K562 (cell line): ENCODE data around the gene MRNIP. TPM values are rescaled to one million over a fixed set of nuclear protein-coding genes. Genes with fewer than 3 reads are reported as not detected.
A peak's percentile ranks its signal among the peaks of the same experiment; 100 is the strongest.

ENCODE experiments used
- ATAC-seq: fragments of 200-7000 bp; cut with Tn5 transposase; 3 replicates; pipeline ENCODE4 v1.9.1; 2020; ENCODE audit warnings: moderate library complexity
- BruUV-seq: library from RNA; stranded (reverse); fragments of 400-500 nt; replicated peaks from 2 replicates; lab custom pipeline; 2021; lab: Mats Ljungman, UMichigan
- CTCF ChIA-PET: fragments of 300-600 bp; formaldehyde crosslinking; extraction: SDS; loops from one replicate; lab custom pipeline; 2021; ENCODE audit warnings: low intra/inter-chr PET ratio; lab: Yijun Ruan, JAX
- POLR2A ChIA-PET: fragments of 300-600, 350-650 bp; sonication (Branson Sonifier 250); formaldehyde crosslinking; extraction: SDS; loops from one replicate; lab custom pipeline; 2021; ENCODE audit warnings: antibody characterized with exemption, inconsistent platforms; lab: Yijun Ruan, JAX
- DNase-seq, 4 experiments: peaks; one replicate each; pipeline versions ENCODE4 v3.0.0 to v3.0.0-alpha.2; 2011 to 2018; ENCODE audit warnings: low spot score in 3 of 4, mixed read lengths in 3 of 4; ENCODE audit errors: extremely low read depth in 1 of 4
- FAIRE-seq: peaks from 2 replicates; lab custom pipeline; 2011; peaks lifted over from hg19 to GRCh38; lab: Jason Lieb, UNC
- H2AFZ ChIP-seq: 2 replicates; pipeline ENCODE4 v1.6.0; 2011; ENCODE audit warnings: low read depth, low read length, control low read depth, inconsistent platforms
- H3K27ac ChIP-seq: fragments of 200-600 bp; 3 replicates; pipeline ENCODE4 v1.8.0; 2011; ENCODE audit warnings: low read depth, mild to moderate bottlenecking, control low read depth, inconsistent platforms, low read length, moderate library complexity, mixed read lengths; ENCODE audit errors: extremely low read depth
- H3K27me3 ChIP-seq, 2 experiments: fragments of 300-600 bp in 1 of 2; 2 replicates in 1 of 2; 3 replicates in 1 of 2; pipeline versions ENCODE4 v1.6.0 to v1.8.0; 2011; ENCODE audit warnings: inconsistent platforms in 2 of 2, low read length in 2 of 2, mild to moderate bottlenecking in 1 of 2, mixed read lengths in 1 of 2, moderate library complexity in 1 of 2; ENCODE audit not compliant: control insufficient read depth in 2 of 2, insufficient read depth in 2 of 2
- H3K36me3 ChIP-seq: fragments of 300-600 bp; 3 replicates; pipeline ENCODE4 v1.8.0; 2011; ENCODE audit warnings: mild to moderate bottlenecking, low read length, inconsistent platforms; ENCODE audit not compliant: control insufficient read depth, insufficient read depth
- H3K4me1 ChIP-seq, 2 experiments: fragments of 200-600 bp in 1 of 2; replicated peaks in 1 of 2; 2 replicates in 1 of 2; 3 replicates in 1 of 2; pipeline versions ENCODE4 v1.5.1 to v1.8.0; 2011; ENCODE audit warnings: inconsistent platforms in 2 of 2, low read length in 2 of 2, mild to moderate bottlenecking in 1 of 2, mixed read lengths in 1 of 2, moderate library complexity in 1 of 2; ENCODE audit not compliant: control insufficient read depth in 2 of 2, insufficient read depth in 2 of 2
- H3K4me2 ChIP-seq: 2 replicates; pipeline ENCODE4 v1.6.1; 2011; ENCODE audit warnings: low read length, control low read depth, inconsistent platforms, mixed read lengths; ENCODE audit not compliant: insufficient read depth
- H3K4me3 ChIP-seq: fragments of 200-600 bp; sonication (generic), shearing (Covaris generic); 2 replicates; pipeline ENCODE4 v1.5.1; 2016; ENCODE audit warnings: control low read depth, inconsistent platforms
- H3K79me2 ChIP-seq: fragments of 200-600 bp; 3 replicates; pipeline ENCODE4 v1.8.0; 2011; ENCODE audit warnings: low read length, inconsistent platforms; ENCODE audit not compliant: control insufficient read depth, insufficient read depth
- H3K9ac ChIP-seq, 2 experiments: 2 replicates each; pipeline versions ENCODE4 v1.6.0 to v1.6.1; 2011; ENCODE audit warnings: low read depth in 2 of 2, low read length in 2 of 2, control low read depth in 1 of 2, inconsistent platforms in 1 of 2, mild to moderate bottlenecking in 1 of 2, mixed read lengths in 1 of 2; ENCODE audit not compliant: insufficient read depth in 1 of 2
- H3K9me1 ChIP-seq: one replicate; pipeline ENCODE4 v1.6.0; 2011; ENCODE audit warnings: inconsistent platforms, mild to moderate bottlenecking, low read length, moderate library complexity; ENCODE audit not compliant: control insufficient read depth, insufficient read depth
- H3K9me3 ChIP-seq: replicated peaks from 2 replicates; pipeline ENCODE4 v1.5.1; 2011; ENCODE audit warnings: low read depth, low read length, inconsistent platforms; ENCODE audit not compliant: control insufficient read depth, insufficient read depth
- H4K20me1 ChIP-seq: replicated peaks from 2 replicates; pipeline ENCODE4 v1.6.1; 2011; ENCODE audit warnings: low read length, inconsistent platforms, mixed read lengths; ENCODE audit not compliant: control insufficient read depth, insufficient read depth
- CREBBP ChIP-seq: IDR thresholded peaks from one replicate; pipeline ENCODE4 v1.6.1; 2012; ENCODE audit warnings: low read depth, mild to moderate bottlenecking, control low read depth, inconsistent platforms, low read length
- EHMT2 ChIP-seq: fragments of 450-650 bp; IDR thresholded peaks from 2 replicates; pipeline ENCODE4 v1.6.1; 2018; ENCODE audit warnings: antibody characterized with exemption
- EP400 ChIP-seq: fragments of 450-650 bp; IDR thresholded peaks from 2 replicates; pipeline ENCODE4 v1.6.1; 2017; ENCODE audit warnings: antibody characterized with exemption, mild to moderate bottlenecking, moderate library complexity
- KAT7 ChIP-seq: sonication (generic); formaldehyde crosslinking; IDR thresholded peaks from 2 replicates; pipeline ENCODE4 v1.8.0; 2022; ENCODE audit warnings: missing genetic modification reagents, mild to moderate bottlenecking, borderline replicate concordance
- MECOM ChIP-seq: fragments of 250-450 bp; sonication (Bioruptor Pico); IDR thresholded peaks from 2 replicates; pipeline ENCODE4 v1.8.0; 2022; ENCODE audit warnings: inconsistent platforms
- NCOA6 ChIP-seq: fragments of 450-650 bp; IDR thresholded peaks from 2 replicates; pipeline ENCODE4 v1.6.1; 2017; ENCODE audit warnings: mild to moderate bottlenecking
- NFXL1 ChIP-seq: fragments of 450-650 bp; formaldehyde crosslinking; IDR thresholded peaks from 2 replicates; pipeline ENCODE4 v1.4.0; 2021; ENCODE audit warnings: mild to moderate bottlenecking
- PHF8 ChIP-seq: fragments of 200-600 bp; sonication (generic); IDR thresholded peaks from 2 replicates; pipeline ENCODE4 v1.6.1; 2012; ENCODE audit warnings: mixed run types, mild to moderate bottlenecking, inconsistent platforms, low read length, moderate library complexity, borderline replicate concordance
- STAG1 ChIP-seq: sonication (generic); formaldehyde crosslinking; IDR thresholded peaks from 2 replicates; pipeline ENCODE4 v1.5.0; 2020; ENCODE audit warnings: missing genetic modification reagents, borderline replicate concordance
- ZFP1 ChIP-seq: fragments of 450-650 bp; formaldehyde crosslinking; IDR thresholded peaks from 2 replicates; pipeline ENCODE4 v1.4.0; 2020; ENCODE audit warnings: mild to moderate bottlenecking, mixed read lengths
- ZNF174 ChIP-seq: fragments of 250-450 bp; sonication (Bioruptor Pico); IDR thresholded peaks from 2 replicates; pipeline ENCODE4 v1.4.0; 2020; ENCODE audit warnings: mild to moderate bottlenecking
- ZNF23 ChIP-seq: fragments of 250-450 bp; sonication (Bioruptor Pico); IDR thresholded peaks from 2 replicates; pipeline ENCODE4 v1.4.0; 2020; ENCODE audit warnings: mild to moderate bottlenecking
- WGBS: fragments of 100-300 bp; shearing (Covaris generic); methylation state at CpG from one replicate; pipeline ENCODE4 v1.1.6; 2016; ENCODE audit warnings: low coverage, mixed read lengths; ENCODE audit not compliant: insufficient coverage; ENCODE audit errors: missing lambda C conversion rate; 5-methylcytosine and 5-hydroxymethylcytosine counted together
- in situ Hi-C: fragments of 300-500 bp; cut with MboI; formaldehyde crosslinking; loops from 4 replicates; pipeline ENCODE4 v1.15.0; 2018; ENCODE audit warnings: inconsistent platforms, mixed read lengths
- intact Hi-C: fragments of 100-400 bp; cut with micrococcal nuclease; formaldehyde crosslinking; loops from 2 replicates; pipeline ENCODE4 v1.14.2; 2022
- polyA plus RNA-seq, 8 experiments: library from polyadenylated mRNA; depleted of rRNA in 4 of 8; stranded (reverse) in 5 of 8; unstranded in 3 of 8; fragments of >200 nt; fragmentation: Nextera tagmentation in 2 of 8; fragmentation: Illumina TruSeq in 1 of 8; extraction: Ambion mirVana in 2 of 8; extraction: Trizol in 1 of 8; gene quantifications; 2 replicates each; pipeline versions ENCODE4 v1.2.1 to v1.2.3, GENCODE V29; 2011 to 2014; ENCODE audit warnings: inconsistent platforms in 1 of 8, missing spikeins in 1 of 8
- total RNA-seq, 7 experiments: library from RNA; depleted of rRNA in 6 of 7; stranded (reverse); fragments of >200 nt in 6 of 7; fragmentation: Illumina TruSeq in 2 of 7; extraction: Trizol in 2 of 7; gene quantifications; 2 replicates each; pipeline versions ENCODE4 v1.2.1 to v1.2.3, GENCODE V29; 2011 to 2021; ENCODE audit warnings: low replicate concordance in 1 of 7
- TF ChIP-seq, protein P1 (sequence below): fragments of 250-450 bp; sonication (Bioruptor Pico); IDR thresholded peaks from 2 replicates; pipeline ENCODE4 v1.8.0; 2021; ENCODE audit warnings: mild to moderate bottlenecking, moderate library complexity
- TF ChIP-seq, protein P2 (sequence below): fragments of 250-450 bp; sonication (Bioruptor Pico); IDR thresholded peaks from 2 replicates; pipeline ENCODE4 v1.5.0; 2020; ENCODE audit warnings: mild to moderate bottlenecking, borderline replicate concordance
- TF ChIP-seq, protein P3 (sequence below): fragments of 250-450 bp; sonication (Bioruptor Pico); IDR thresholded peaks from 2 replicates; pipeline ENCODE4 v1.4.0; 2020; ENCODE audit warnings: borderline replicate concordance
- TF ChIP-seq, protein P4 (sequence below): fragments of 250-450 bp; sonication (Bioruptor Pico); IDR thresholded peaks from 2 replicates; pipeline ENCODE4 v1.5.0; 2021; ENCODE audit warnings: mild to moderate bottlenecking, moderate library complexity

MRNIP gene
- total and polyA plus RNA-seq, 9 of the 15 experiments (the other 6 are each of a cell fraction or from before 2014, with no cell fraction given), result 3.6 to 39.0 (median 16.8) TPM

DNA sequence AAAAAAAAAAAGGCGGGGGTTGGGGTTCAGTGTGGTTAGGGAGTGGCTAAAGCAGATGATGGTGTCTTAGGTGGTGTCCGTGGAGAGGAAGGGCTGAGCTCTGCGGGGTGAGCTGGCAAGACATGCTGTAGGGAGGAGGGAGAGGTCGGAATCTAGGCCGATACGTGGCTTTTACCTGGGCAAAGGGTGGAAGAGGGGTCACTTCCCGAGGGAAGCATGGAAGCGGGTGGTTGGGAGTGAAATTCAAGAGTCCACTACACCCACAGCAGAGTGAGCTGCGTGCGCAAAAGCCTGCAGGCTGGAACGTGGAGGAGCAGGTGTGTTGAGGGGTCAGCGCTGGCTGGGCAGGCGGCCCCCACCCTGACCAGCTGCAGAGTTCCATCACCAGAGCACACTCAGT is 31.3 kb upstream of the MRNIP start:
- ATAC-seq, result no peak
- in situ Hi-C loops (no loop called here), intact Hi-C loops (no loop called here)
- ChIA-PET POLR2A (no interaction called here), CTCF (no interaction called here)
- no peak for FAIRE-seq
- Histone ChIP-seq H3K36me3 (peaks cover 94% of the 10 kb centered on the region; the same call in 2 of the 3 replicates), H3K9me3 (peaks cover under 1% of the 10 kb centered on the region; the same call in 1 of the 2 replicates), H3K4me2 (no peak overlapping the region), H3K4me3 (no peak overlapping the region), H3K27me3 (no peaks in the 10 kb centered on the region), H3K79me2 (no peaks in the 10 kb centered on the region), H3K9ac (0 out of 4 replicates have a peak overlapping the region, but pooled peaks of 1 of the 2 experiments have one; percentile 8), H3K9me1 (peaks cover 3% of the 10 kb centered on the region), H4K20me1 (no peaks in the 10 kb centered on the region), H2AFZ (no peak overlapping the region), H3K27ac (no peak overlapping the region), H3K4me1 (no peaks in the 10 kb centered on the region)
- DNase-seq, result no peak
- 94% methylated on average over 10 of the region's 13 CpGs for WGBS
- BruUV-seq, result no TSS peak
- TF ChIP-seq, protein P1, sequence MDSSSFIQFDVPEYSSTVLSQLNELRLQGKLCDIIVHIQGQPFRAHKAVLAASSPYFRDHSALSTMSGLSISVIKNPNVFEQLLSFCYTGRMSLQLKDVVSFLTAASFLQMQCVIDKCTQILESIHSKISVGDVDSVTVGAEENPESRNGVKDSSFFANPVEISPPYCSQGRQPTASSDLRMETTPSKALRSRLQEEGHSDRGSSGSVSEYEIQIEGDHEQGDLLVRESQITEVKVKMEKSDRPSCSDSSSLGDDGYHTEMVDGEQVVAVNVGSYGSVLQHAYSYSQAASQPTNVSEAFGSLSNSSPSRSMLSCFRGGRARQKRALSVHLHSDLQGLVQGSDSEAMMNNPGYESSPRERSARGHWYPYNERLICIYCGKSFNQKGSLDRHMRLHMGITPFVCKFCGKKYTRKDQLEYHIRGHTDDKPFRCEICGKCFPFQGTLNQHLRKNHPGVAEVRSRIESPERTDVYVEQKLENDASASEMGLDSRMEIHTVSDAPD (CRISPR knock-in tag), result no peak
- TF ChIP-seq, protein P2, sequence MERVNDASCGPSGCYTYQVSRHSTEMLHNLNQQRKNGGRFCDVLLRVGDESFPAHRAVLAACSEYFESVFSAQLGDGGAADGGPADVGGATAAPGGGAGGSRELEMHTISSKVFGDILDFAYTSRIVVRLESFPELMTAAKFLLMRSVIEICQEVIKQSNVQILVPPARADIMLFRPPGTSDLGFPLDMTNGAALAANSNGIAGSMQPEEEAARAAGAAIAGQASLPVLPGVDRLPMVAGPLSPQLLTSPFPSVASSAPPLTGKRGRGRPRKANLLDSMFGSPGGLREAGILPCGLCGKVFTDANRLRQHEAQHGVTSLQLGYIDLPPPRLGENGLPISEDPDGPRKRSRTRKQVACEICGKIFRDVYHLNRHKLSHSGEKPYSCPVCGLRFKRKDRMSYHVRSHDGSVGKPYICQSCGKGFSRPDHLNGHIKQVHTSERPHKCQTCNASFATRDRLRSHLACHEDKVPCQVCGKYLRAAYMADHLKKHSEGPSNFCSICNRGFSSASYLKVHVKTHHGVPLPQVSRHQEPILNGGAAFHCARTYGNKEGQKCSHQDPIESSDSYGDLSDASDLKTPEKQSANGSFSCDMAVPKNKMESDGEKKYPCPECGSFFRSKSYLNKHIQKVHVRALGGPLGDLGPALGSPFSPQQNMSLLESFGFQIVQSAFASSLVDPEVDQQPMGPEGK, result no peak
- no peak for TF ChIP-seq STAG1 (CRISPR knock-in tag)
- TF ChIP-seq PHF8, result no peak
- no peak for TF ChIP-seq EHMT2
- TF ChIP-seq NCOA6, result no peak
- TF ChIP-seq CREBBP, result no peak
- TF ChIP-seq MECOM, result no peak
- no peak for TF ChIP-seq ZFP1 (CRISPR knock-in tag)
- TF ChIP-seq, protein P3, sequence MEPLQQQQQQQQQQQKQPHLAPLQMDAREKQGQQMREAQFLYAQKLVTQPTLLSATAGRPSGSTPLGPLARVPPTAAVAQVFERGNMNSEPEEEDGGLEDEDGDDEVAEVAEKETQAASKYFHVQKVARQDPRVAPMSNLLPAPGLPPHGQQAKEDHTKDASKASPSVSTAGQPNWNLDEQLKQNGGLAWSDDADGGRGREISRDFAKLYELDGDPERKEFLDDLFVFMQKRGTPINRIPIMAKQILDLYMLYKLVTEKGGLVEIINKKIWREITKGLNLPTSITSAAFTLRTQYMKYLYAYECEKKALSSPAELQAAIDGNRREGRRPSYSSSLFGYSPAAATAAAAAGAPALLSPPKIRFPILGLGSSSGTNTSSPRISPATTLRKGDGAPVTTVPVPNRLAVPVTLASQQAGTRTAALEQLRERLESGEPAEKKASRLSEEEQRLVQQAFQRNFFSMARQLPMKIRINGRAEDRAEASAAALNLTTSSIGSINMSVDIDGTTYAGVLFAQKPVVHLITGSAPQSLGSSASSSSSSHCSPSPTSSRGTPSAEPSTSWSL (CRISPR knock-in tag), result no peak
- TF ChIP-seq ZNF174, result no peak
- TF ChIP-seq EP400, result no peak
- no peak for TF ChIP-seq NFXL1
- no peak for TF ChIP-seq ZNF23
- TF ChIP-seq, protein P4, sequence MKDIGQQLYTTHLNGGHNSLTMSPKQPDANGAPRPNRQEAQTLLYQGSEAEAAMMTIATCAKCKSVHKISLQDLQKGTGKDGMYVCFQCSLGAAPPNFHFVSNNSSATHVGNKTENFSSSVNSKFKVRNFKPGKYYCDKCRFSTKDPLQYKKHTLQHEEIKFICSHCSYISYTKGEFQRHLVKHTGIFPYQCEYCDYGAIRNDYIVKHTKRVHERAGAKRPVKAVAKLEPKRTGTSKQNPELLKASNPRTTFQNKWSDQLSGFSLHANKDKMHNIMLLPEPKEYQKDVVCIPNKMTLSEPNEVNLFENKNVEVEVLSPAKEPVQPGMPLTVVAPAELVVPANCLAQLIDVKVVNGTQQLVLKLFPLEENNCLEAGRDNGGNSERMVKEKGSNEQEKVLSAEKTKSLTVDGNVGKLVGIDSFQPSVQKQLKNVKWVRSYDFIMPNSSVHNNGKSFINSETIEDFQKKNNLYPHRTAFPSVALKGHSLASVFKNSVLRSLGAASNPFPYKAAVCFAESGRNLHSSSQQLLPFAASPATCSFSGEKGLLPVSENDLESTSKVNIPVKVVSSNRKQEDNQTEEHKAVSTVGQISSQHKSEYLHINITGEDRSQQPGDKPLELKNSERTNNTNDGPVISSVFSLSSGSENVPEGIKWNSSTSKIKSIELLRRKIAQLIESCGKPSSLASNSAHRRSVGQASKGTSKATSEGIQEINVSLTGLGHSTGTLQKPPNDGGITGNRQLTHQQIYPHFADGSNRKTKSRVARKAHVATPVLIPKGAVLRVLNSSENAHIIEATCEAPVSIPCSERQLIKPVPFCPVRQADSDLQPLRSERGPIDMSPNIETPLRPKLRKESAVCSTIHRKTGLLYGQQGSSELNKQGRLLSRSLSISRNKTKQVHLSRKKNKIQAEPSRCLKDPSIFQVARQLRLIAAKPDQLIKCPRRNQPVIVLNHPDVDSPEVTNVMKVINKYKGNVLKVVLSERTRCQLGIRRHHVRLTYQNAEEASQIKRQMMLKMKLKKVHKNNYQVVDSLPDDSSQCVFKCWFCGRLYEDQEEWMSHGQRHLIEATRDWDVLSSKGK, result no peak
- no peak for TF ChIP-seq KAT7
